AG04449 (cell line): ENCODE measurements around the gene MACROH2A1.

Source experiments
- CTCF ChIA-PET: fragments of 350-600 bp; formaldehyde crosslinking; extraction: SDS; loops from one replicate; lab custom pipeline; 2021; ENCODE audit warnings: antibody characterized with exemption; lab: Yijun Ruan, JAX
- POLR2A ChIA-PET: fragments of 400-600, 350-600 bp; formaldehyde crosslinking; extraction: SDS; loops from one replicate; lab custom pipeline; 2020; ENCODE audit warnings: antibody characterized with exemption, inconsistent platforms; lab: Yijun Ruan, JAX
- DNase-seq: peaks from one replicate; pipeline ENCODE4 v3.0.0-alpha.2; 2010; ENCODE audit warnings: low read depth, low spot score
- H3K4me3 ChIP-seq: 2 replicates; pipeline ENCODE4 v1.5.1; 2011; ENCODE audit warnings: low read depth, mild to moderate bottlenecking, control low read depth, low read length
- CTCF ChIP-seq: IDR thresholded peaks from one replicate; pipeline ENCODE4 v1.5.1; 2011; ENCODE audit warnings: mild to moderate bottlenecking, moderate library complexity, low read length, control low read depth, inconsistent platforms; ENCODE audit not compliant: insufficient read depth; ENCODE audit errors: missing control alignments

The MACROH2A1 gene

GRCh38 chr5:135441919-135442318 lies 42.9 kb upstream of the MACROH2A1 start:
- no peak for DNase-seq
- H3K4me3 ChIP-seq: no peak overlapping the region
- no peak for TF ChIP-seq CTCF
- CTCF ChIA-PET: interaction anchor here (0.6 to 10.7 kb wide), 5 partner anchors 16 to 287 kb away, joined by 3 to 134 read pairs (median 28); no protein-coding TSS in a partner anchor
- POLR2A ChIA-PET: no interaction called here

GRCh38 chr5:135441350-135441831 lies 42.4 kb upstream of the MACROH2A1 start:
- no peak for DNase-seq
- H3K4me3 ChIP-seq: no peak overlapping the region
- no peak for TF ChIP-seq CTCF
- CTCF ChIA-PET: interaction anchor here (1.0 to 10.7 kb wide), 6 partner anchors 15 to 117 kb away, joined by 3 to 134 read pairs (median 20); no protein-coding TSS in a partner anchor
- POLR2A ChIA-PET: no interaction called here

GRCh38 chr5:135440916-135441315 lies 41.9 kb upstream of the MACROH2A1 start:
- CTCF ChIA-PET: interaction anchor here (0.7 to 10.7 kb wide), 11 partner anchors 8 to 119 kb away, joined by 3 to 134 read pairs (median 3); no protein-coding TSS in a partner anchor
- no peak overlapping the region for H3K4me3 ChIP-seq
- POLR2A ChIA-PET: no interaction called here
- TF ChIP-seq CTCF: no peak
- DNase-seq: no peak

- DNase-seq: no peak
- H3K4me3 ChIP-seq: no peak overlapping the region
- ChIA-PET POLR2A (no interaction called here), CTCF (interaction anchor here (0.9 to 10.7 kb wide), 11 partner anchors 8 to 391 kb away, joined by 3 to 134 read pairs (median 5); partner anchors contain the start of gene DCANP1)
- TF ChIP-seq CTCF: no peak
Observed at GRCh38 chr5:135439231-135440205, 40.5 kb upstream of the MACROH2A1 start.

- CTCF ChIA-PET: interaction anchor here (1.1 to 10.7 kb wide), 6 partner anchors 9 to 392 kb away, joined by 3 to 134 read pairs (median 16); partner anchors contain the start of gene DCANP1
- POLR2A ChIA-PET: no interaction called here
- no peak overlapping the region for H3K4me3 ChIP-seq
- TF ChIP-seq CTCF: no peak
- DNase-seq: no peak
Observed at GRCh38 chr5:135438636-135439221, 39.7 kb upstream of the MACROH2A1 start.
